ENCODE data around the gene ACKR2. TPM values are rescaled to one million over a fixed set of nuclear protein-coding genes. Genes with fewer than 3 reads are reported as not detected.

Gene ACKR2
- total and polyA plus RNA-seq, 12 donors = 0.15 to 2.1 (median 1.1) TPM

GRCh38 chr3:42905740-42906069, 96.5 kb downstream of the ACKR2 start:
- H3K27ac ChIP-seq = peak overlapping the region in 9 of 10 donors; percentile 53 to 77 (median 71)
- 12 to 15% methylated on average over 12 of the region's 12 CpGs for WGBS, 2 donors
- H3K4me3 ChIP-seq = peak overlapping the region; percentile 52 to 85 (median 71)
- TF ChIP-seq CTCF (IDR thresholded peaks at IDR 0.05) = no peak
- peaks cover 0 to 10% (median 0%) of the 10 kb centered on the region in 11 donors for H3K9me3 ChIP-seq
- no peak for DNase-seq
- intact Hi-C loops (cut with DNase I) = no loop called here
- peaks cover 0 to 22% (median 0%) of the 10 kb centered on the region in 7 donors for H3K27me3 ChIP-seq
- no peak for ATAC-seq
- H3K36me3 ChIP-seq = peaks cover 0 to 29% (median 7%) of the 10 kb centered on the region in 9 donors
- peaks cover 0 to 22% (median 18%) of the 10 kb centered on the region in 9 donors for H3K4me1 ChIP-seq

GRCh38 chr3:42906070-42906847, 97.0 kb downstream of the ACKR2 start, which contains the start of gene ZNF662:
Gene ZNF662 (plus strand): TSS chr3:42906142. CDS start chr3:42908115, 1,973 bp downstream.
- Histone ChIP-seq H3K36me3 (peaks cover 0 to 34% (median 13%) of the 10 kb centered on the region in 9 donors), H3K4me3 (peak within 1 kb of the TSS; percentile 52 to 85 (median 71)), H3K9me3 (peaks cover 0 to 15% (median 0%) of the 10 kb centered on the region in 11 donors), H3K4me1 (peaks cover 0 to 22% (median 18%) of the 10 kb centered on the region in 9 donors), H3K27me3 (peaks cover 0 to 22% (median 0%) of the 10 kb centered on the region in 7 donors), H3K27ac (peak within 1 kb of the TSS in 9 of 10 donors; percentile 53 to 77 (median 71))
- DNase-seq (peak; percentile 57 to 64), ATAC-seq (peak; percentile 90 to 94 (median 92))
- WGBS, 2 donors = 1 to 2% methylated on average over 46 to 59 of the region's 59 CpGs
- intact Hi-C loops (cut with DNase I) = no loop called here
- peak in 1 of 9 donors; percentile 3 for TF ChIP-seq CTCF (IDR thresholded peaks at IDR 0.05)

- Histone ChIP-seq H3K4me3 (peak overlapping the region; percentile 52 to 85 (median 71)), H3K9me3 (peaks cover 0 to 21% (median 1%) of the 10 kb centered on the region in 11 donors), H3K36me3 (peaks cover 0 to 40% (median 18%) of the 10 kb centered on the region in 9 donors), H3K27ac (peak overlapping the region in 6 of 10 donors; percentile 54 to 77 (median 72)), H3K27me3 (peaks cover 0 to 22% (median 0%) of the 10 kb centered on the region in 7 donors), H3K4me1 (peaks cover 0 to 22% (median 18%) of the 10 kb centered on the region in 9 donors)
- ATAC-seq (peak in 6 of 8 donors; percentile 6 to 34 (median 30)), DNase-seq (no peak)
- no peak for TF ChIP-seq CTCF (IDR thresholded peaks at IDR 0.05)
- 67 to 75% methylated on average over 4 of the region's 4 CpGs for WGBS, 2 donors
- intact Hi-C loops (cut with DNase I) = no loop called here
Measured at GRCh38 chr3:42906848-42907183, 97.6 kb downstream of the ACKR2 start.

- peaks cover 0 to 22% (median 0%) of the 10 kb centered on the region in 7 donors for H3K27me3 ChIP-seq
- peaks cover 0 to 22% (median 18%) of the 10 kb centered on the region in 9 donors for H3K4me1 ChIP-seq
- H3K9me3 ChIP-seq = peaks cover 0 to 33% (median 11%) of the 10 kb centered on the region in 11 donors
- H3K4me3 ChIP-seq = no peak overlapping the region
- no peak for TF ChIP-seq CTCF (IDR thresholded peaks at IDR 0.05)
- ATAC-seq (no peak), DNase-seq (no peak)
- H3K36me3 ChIP-seq = peaks cover 0 to 51% (median 30%) of the 10 kb centered on the region in 9 donors
- no peak overlapping the region for H3K27ac ChIP-seq
- intact Hi-C loops (cut with DNase I) = no loop called here
- 89 to 95% methylated on average over 7 of the region's 7 CpGs for WGBS, 2 donors
Measured at GRCh38 chr3:42908675-42909074, 99.4 kb downstream of the ACKR2 start.
